Progenitor cell of endocrine pancreas (in vitro differentiated cells): ENCODE measurements around the gene CPNE6. TPM values are rescaled to one million over a fixed set of nuclear protein-coding genes. Genes with fewer than 3 reads are reported as not detected.

Source experiments
- DNase-seq: peaks from one replicate; pipeline ENCODE4 v3.0.0; 2021; ENCODE audit warnings: low spot score; ENCODE audit not compliant: unreplicated experiment
- H3K27ac Mint-ChIP-seq: 2 replicates; pipeline ENCODE4 v1.8.0; 2021; ENCODE audit warnings: mild to moderate bottlenecking, moderate library complexity, mixed read lengths
- H3K27me3 Mint-ChIP-seq: 2 replicates; pipeline ENCODE4 v1.8.0; 2021; ENCODE audit warnings: mixed read lengths
- H3K36me3 Mint-ChIP-seq: 2 replicates; pipeline ENCODE4 v1.8.0; 2022; ENCODE audit warnings: mixed read lengths; ENCODE audit not compliant: insufficient read depth
- H3K4me1 Mint-ChIP-seq: 2 replicates; pipeline ENCODE4 v1.8.0; 2021; ENCODE audit warnings: low read depth, mixed read lengths
- H3K4me3 Mint-ChIP-seq: 2 replicates; pipeline ENCODE4 v1.8.0; 2021; ENCODE audit warnings: low read depth, mild to moderate bottlenecking, moderate library complexity, mixed read lengths
- H3K9me3 Mint-ChIP-seq: 2 replicates; pipeline ENCODE4 v1.8.0; 2021; ENCODE audit warnings: low read depth, mixed read lengths
- total RNA-seq: library from RNA; stranded (reverse); gene quantifications from 2 replicates; pipeline ENCODE4 v1.2.1, GENCODE V29; 2021
- TF ChIP-seq, protein P1 (sequence below): fragments of 200-600 bp; sonication (generic); IDR thresholded peaks from one replicate; pipeline ENCODE4 v1.5.0; 2021; ENCODE audit warnings: antibody characterized with exemption, mild to moderate bottlenecking; ENCODE audit not compliant: unreplicated experiment

The CPNE6 gene
- total RNA-seq, 1 donor from 2014 or later, result not detected

- Mint-ChIP-seq H3K36me3 (peaks cover 9% of the 10 kb centered on the region), H3K27ac (peak overlapping the region; percentile 99), H3K4me1 (peaks cover 18% of the 10 kb centered on the region), H3K4me3 (peak overlapping the region; percentile 89), H3K27me3 (no peaks in the 10 kb centered on the region), H3K9me3 (no peaks in the 10 kb centered on the region)
- TF ChIP-seq, protein P1, sequence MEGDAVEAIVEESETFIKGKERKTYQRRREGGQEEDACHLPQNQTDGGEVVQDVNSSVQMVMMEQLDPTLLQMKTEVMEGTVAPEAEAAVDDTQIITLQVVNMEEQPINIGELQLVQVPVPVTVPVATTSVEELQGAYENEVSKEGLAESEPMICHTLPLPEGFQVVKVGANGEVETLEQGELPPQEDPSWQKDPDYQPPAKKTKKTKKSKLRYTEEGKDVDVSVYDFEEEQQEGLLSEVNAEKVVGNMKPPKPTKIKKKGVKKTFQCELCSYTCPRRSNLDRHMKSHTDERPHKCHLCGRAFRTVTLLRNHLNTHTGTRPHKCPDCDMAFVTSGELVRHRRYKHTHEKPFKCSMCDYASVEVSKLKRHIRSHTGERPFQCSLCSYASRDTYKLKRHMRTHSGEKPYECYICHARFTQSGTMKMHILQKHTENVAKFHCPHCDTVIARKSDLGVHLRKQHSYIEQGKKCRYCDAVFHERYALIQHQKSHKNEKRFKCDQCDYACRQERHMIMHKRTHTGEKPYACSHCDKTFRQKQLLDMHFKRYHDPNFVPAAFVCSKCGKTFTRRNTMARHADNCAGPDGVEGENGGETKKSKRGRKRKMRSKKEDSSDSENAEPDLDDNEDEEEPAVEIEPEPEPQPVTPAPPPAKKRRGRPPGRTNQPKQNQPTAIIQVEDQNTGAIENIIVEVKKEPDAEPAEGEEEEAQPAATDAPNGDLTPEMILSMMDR, result no peak
- DNase-seq, result peak; percentile 68
Measured at GRCh38 chr14:24113801-24114531, 42.6 kb downstream of the CPNE6 start.

DNA sequence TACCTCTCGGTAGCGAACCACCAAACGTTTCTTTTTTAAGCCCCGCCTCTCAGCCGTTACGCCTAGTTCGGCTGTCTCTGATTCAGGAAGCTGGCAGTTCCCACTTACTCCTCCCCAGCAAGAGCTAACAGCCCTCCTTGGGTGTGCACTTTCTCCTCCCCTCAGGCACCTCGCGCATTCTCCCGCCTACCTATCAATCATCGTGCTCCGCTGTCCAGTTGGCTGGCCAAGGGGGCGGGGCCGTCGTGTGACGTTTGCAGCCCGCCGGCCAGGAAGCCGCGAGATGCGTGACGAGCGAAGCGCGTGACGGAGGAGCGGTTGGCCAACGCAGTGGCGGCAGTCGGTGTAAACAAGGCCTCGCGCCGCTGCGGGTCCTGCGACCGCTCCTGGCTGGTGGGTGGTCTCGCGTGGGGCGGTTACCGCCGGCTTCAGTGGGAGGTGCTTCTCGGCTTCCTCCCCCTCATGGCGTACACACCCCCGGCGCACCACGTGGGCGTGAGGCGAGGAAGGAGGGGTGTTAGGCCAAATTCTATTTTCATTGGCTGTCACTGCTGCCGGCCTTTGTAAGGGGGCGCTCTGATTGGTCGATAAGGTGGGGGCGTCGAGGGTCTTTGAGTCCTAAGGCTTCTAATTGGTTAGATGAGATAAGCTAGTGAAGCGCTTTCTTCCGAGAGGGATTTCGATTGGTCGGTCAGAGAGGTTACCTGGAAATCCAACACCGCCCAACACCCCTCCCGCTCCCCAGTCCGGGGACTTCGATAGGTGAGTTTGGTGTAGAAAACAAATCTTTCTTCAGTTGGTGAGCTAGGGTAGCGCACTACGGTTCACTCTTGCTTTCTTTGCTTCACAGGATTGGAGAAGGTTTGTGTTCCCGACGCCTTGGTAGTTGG is 43.4 kb downstream of the CPNE6 start, which contains the start of the genes DCAF11 and NRL:
DCAF11 (plus strand) TSS at position 246 of the 890 bp plus-strand sequence. CDS start 818 bp downstream, outside the sequence.
NRL (minus strand) TSS at position 418 of the 890 bp plus-strand sequence. CDS start 32,101 bp downstream, outside the sequence.
- peak; percentile 95 for DNase-seq
- TF ChIP-seq, protein P1, result no peak
- Mint-ChIP-seq H3K27me3 (no peaks in the 10 kb centered on the region), H3K27ac (peak within 1 kb of the TSS; percentile 99), H3K4me1 (peaks cover 17% of the 10 kb centered on the region), H3K4me3 (peak within 1 kb of the TSS; percentile 89), H3K9me3 (no peaks in the 10 kb centered on the region), H3K36me3 (peaks cover 13% of the 10 kb centered on the region)

GRCh38 chr14:24115422-24116127 is 44.2 kb downstream of the CPNE6 start:
- peak overlapping the region; percentile 99 for H3K27ac Mint-ChIP-seq
- no peak for DNase-seq
- H3K27me3 Mint-ChIP-seq, result no peaks in the 10 kb centered on the region
- H3K36me3 Mint-ChIP-seq, result peaks cover 13% of the 10 kb centered on the region
- H3K4me3 Mint-ChIP-seq, result peak overlapping the region; percentile 89
- TF ChIP-seq, protein P1, result no peak
- peaks cover 17% of the 10 kb centered on the region for H3K4me1 Mint-ChIP-seq
- H3K9me3 Mint-ChIP-seq, result no peaks in the 10 kb centered on the region

DNA sequence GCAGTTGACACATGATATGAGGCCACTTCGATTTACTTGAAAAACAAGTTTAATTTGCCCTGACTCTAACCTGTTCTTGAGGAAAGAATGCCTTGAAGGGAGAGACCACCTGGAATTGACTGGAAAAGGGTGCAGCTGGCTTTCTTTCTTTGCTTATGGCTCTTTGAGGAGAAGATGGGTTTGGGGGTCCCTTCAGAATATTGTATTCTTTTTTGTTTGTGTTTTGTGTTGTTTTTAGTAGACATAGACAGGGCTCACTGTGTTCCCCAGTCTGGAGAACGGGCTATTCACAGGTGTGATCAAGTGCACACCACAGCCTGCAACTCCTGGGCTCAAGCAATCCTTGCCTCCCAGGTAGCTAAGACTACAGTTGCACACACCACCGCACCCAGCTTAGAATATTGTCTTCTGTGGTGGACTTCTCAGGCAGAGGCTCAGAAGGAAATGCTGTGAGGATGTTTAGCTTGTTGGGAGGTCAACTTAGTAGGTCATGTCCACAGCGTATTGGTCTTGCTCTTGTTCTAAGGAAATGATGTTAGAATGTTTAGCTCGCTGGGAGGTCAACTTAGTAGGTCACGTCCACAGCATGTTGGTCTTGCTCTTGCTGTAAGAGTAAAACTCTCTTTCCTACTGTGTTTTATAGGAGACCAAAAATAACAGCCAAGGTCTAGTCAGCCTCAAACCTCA is 44.9 kb downstream of the CPNE6 start:
- TF ChIP-seq, protein P1, result no peak
- Mint-ChIP-seq H3K27ac (peak overlapping the region; percentile 99), H3K9me3 (no peaks in the 10 kb centered on the region), H3K27me3 (no peaks in the 10 kb centered on the region), H3K4me3 (peak overlapping the region; percentile 89), H3K4me1 (peaks cover 17% of the 10 kb centered on the region), H3K36me3 (peaks cover 16% of the 10 kb centered on the region)
- DNase-seq, result no peak
